HepG2 (cell line): ENCODE measurements around the gene STARD13. TPM values are rescaled to one million over a fixed set of nuclear protein-coding genes. Genes with fewer than 3 reads are reported as not detected.

ENCODE experiments used
- ATAC-seq: fragments of 200-7000 bp; cut with Tn5 transposase; 3 replicates; pipeline ENCODE4 v1.9.1; 2020; ENCODE audit warnings: mild to moderate bottlenecking, moderate library complexity
- BruUV-seq: library from RNA; stranded (reverse); fragments of 400-500 nt; replicated peaks from 2 replicates; lab custom pipeline; 2021; lab: Mats Ljungman, UMichigan
- CTCF ChIA-PET: fragments of 300-600 bp; formaldehyde crosslinking; extraction: SDS; loops from one replicate; lab custom pipeline; 2021; ENCODE audit warnings: low total read pairs, inconsistent platforms, low intra/inter-chr PET ratio; lab: Yijun Ruan, JAX
- POLR2A ChIA-PET: fragments of 350-600 bp; sonication (Branson Sonifier 250); formaldehyde crosslinking; loops from one replicate; lab custom pipeline; 2020; ENCODE audit warnings: antibody characterized with exemption, inconsistent platforms; lab: Yijun Ruan, JAX
- DNase-seq: peaks from one replicate; pipeline ENCODE4 v3.0.0-alpha.2; 2015; ENCODE audit warnings: low spot score
- FAIRE-seq: peaks from 3 replicates; lab custom pipeline; 2011; peaks lifted over from hg19 to GRCh38; lab: Jason Lieb, UNC
- H2AFZ ChIP-seq: one replicate; pipeline ENCODE4 v1.6.1; 2011; ENCODE audit warnings: low read length, inconsistent platforms
- H3K27ac ChIP-seq: fragments of 300-600 bp; 3 replicates; pipeline ENCODE4 v1.8.0; 2011; ENCODE audit warnings: mixed run types, mild to moderate bottlenecking, mixed read lengths, low read length, inconsistent platforms; ENCODE audit not compliant: insufficient read depth; ENCODE audit errors: extremely low read length
- H3K27me3 ChIP-seq, 2 experiments: fragments of 200-600 bp in 1 of 2; 2 replicates in 1 of 2; 3 replicates in 1 of 2; pipeline versions ENCODE4 v1.6.0 to v1.8.0; 2011; ENCODE audit warnings: low read length in 2 of 2, mild to moderate bottlenecking in 2 of 2, moderate library complexity in 2 of 2, inconsistent platforms in 1 of 2; ENCODE audit not compliant: insufficient read depth in 2 of 2, control insufficient read depth in 1 of 2
- H3K36me3 ChIP-seq, 2 experiments: fragments of 200-600 bp in 1 of 2; replicated peaks in 1 of 2; 2 replicates in 1 of 2; 3 replicates in 1 of 2; pipeline versions ENCODE4 v1.5.1 to v1.8.0; 2011; ENCODE audit warnings: low read length in 2 of 2, inconsistent platforms in 1 of 2; ENCODE audit not compliant: insufficient read depth in 2 of 2, control insufficient read depth in 1 of 2
- H3K4me1 ChIP-seq: 2 replicates; pipeline ENCODE4 v1.5.1; 2012; ENCODE audit warnings: low read length, inconsistent platforms; ENCODE audit not compliant: insufficient read depth
- H3K4me2 ChIP-seq: 2 replicates; pipeline ENCODE4 v1.6.0; 2011; ENCODE audit warnings: low read depth, low read length, inconsistent platforms
- H3K4me3 ChIP-seq, 3 experiments: fragments of 200-600 bp in 1 of 3; sonication (generic), shearing (Covaris generic) in 1 of 3; replicated peaks in 1 of 3; 2 replicates each; pipeline ENCODE4 v1.5.1; 2011 to 2016; ENCODE audit warnings: low read length in 3 of 3, inconsistent platforms in 2 of 3, low read depth in 2 of 3, mild to moderate bottlenecking in 2 of 3, control low read depth in 1 of 3, mixed read lengths in 1 of 3; ENCODE audit not compliant: insufficient read depth in 1 of 3
- H3K79me2 ChIP-seq: one replicate; pipeline ENCODE4 v1.6.1; 2011; ENCODE audit warnings: low read length, inconsistent platforms; ENCODE audit not compliant: insufficient read depth
- H3K9ac ChIP-seq: 2 replicates; pipeline ENCODE4 v1.6.0; 2011; ENCODE audit warnings: mild to moderate bottlenecking, low read depth, low read length, inconsistent platforms; ENCODE audit not compliant: insufficient read depth
- H3K9me3 ChIP-seq: 2 replicates; pipeline ENCODE4 v1.5.1; 2012; ENCODE audit warnings: mild to moderate bottlenecking, low read length
- H4K20me1 ChIP-seq: 2 replicates; pipeline ENCODE4 v1.6.0; 2011; ENCODE audit warnings: inconsistent platforms, mild to moderate bottlenecking, low read length, moderate library complexity; ENCODE audit not compliant: insufficient read depth
- ARNT ChIP-seq: fragments of 450-650 bp; IDR thresholded peaks from 2 replicates; pipeline ENCODE4 v1.6.1; 2017
- ATAD3A ChIP-seq: sonication (generic); formaldehyde crosslinking; IDR thresholded peaks from 2 replicates; pipeline ENCODE4 v1.4.0; 2020; ENCODE audit warnings: missing genetic modification reagents
- CBFB ChIP-seq: sonication (generic); formaldehyde crosslinking; IDR thresholded peaks from 2 replicates; pipeline ENCODE4 v1.4.0; 2020; ENCODE audit warnings: missing genetic modification reagents
- ELF3 ChIP-seq: IDR thresholded peaks from 2 replicates; pipeline ENCODE4 v1.6.1; 2016; ENCODE audit warnings: missing genetic modification reagents, missing compliant biosample characterization
- KLF12 ChIP-seq: sonication (generic); formaldehyde crosslinking; IDR thresholded peaks from 2 replicates; pipeline ENCODE4 v1.4.0; 2020; ENCODE audit warnings: missing genetic modification reagents, borderline replicate concordance
- STAG1 ChIP-seq: sonication (generic); formaldehyde crosslinking; IDR thresholded peaks from 2 replicates; pipeline ENCODE4 v1.4.0; 2020; ENCODE audit warnings: missing genetic modification reagents
- TP53 ChIP-seq: sonication (generic); formaldehyde crosslinking; conservative IDR thresholded peaks from 2 replicates; pipeline ENCODE4 v1.4.0; 2020; ENCODE audit warnings: missing genetic modification reagents
- ZNF451 ChIP-seq: sonication (generic); formaldehyde crosslinking; IDR thresholded peaks from 2 replicates; pipeline ENCODE4 v1.5.0; 2020; ENCODE audit warnings: mild to moderate bottlenecking, missing genetic modification reagents
- WGBS: methylation state at CpG from one replicate; pipeline ENCODE4 v1.1.6; 2017; ENCODE audit warnings: low lambda C conversion rate; 5-methylcytosine and 5-hydroxymethylcytosine counted together
- in situ Hi-C: cut with HindIII; loops from 2 replicates; pipeline ENCODE4 v1.10.0; 2017; ENCODE audit warnings: low pct_unique_long_range_greater_than_20kb; ENCODE audit not compliant: extremely low pct_ligation_motif_present
- intact Hi-C: fragments of 100-400 bp; cut with micrococcal nuclease; formaldehyde crosslinking; loops from one replicate; pipeline ENCODE4 v1.10.0; 2022; ENCODE audit not compliant: unreplicated experiment
- polyA plus RNA-seq, 8 experiments: library from polyadenylated mRNA; depleted of rRNA in 3 of 8; stranded (reverse) in 7 of 8; unstranded in 1 of 8; fragments of >200 nt; fragmentation: Illumina TruSeq in 4 of 8; extraction: Trizol in 4 of 8; gene quantifications; 2 replicates each; pipeline versions ENCODE4 v1.2.1 to v1.2.3, GENCODE V29; 2011 to 2016; ENCODE audit warnings: low read depth in 4 of 8, missing spikeins in 1 of 8, mixed read lengths in 1 of 8; ENCODE audit not compliant: insufficient read depth in 1 of 8
- total RNA-seq, 5 experiments: library from RNA; depleted of rRNA; stranded (reverse); fragments of >200 nt; fragmentation: Illumina TruSeq; extraction: Trizol; gene quantifications; 2 replicates each; pipeline ENCODE4 v1.2.3, GENCODE V29; 2016; ENCODE audit warnings: low read depth in 1 of 5
- TF ChIP-seq, protein P1 (sequence below): sonication (generic); formaldehyde crosslinking; IDR thresholded peaks from 2 replicates; pipeline ENCODE4 v1.5.1; 2020; ENCODE audit warnings: mild to moderate bottlenecking, moderate library complexity, missing genetic modification reagents
- TF ChIP-seq, protein P2 (sequence below): IDR thresholded peaks from 2 replicates; pipeline ENCODE4 v1.6.1; 2018; ENCODE audit warnings: missing genetic modification reagents, mild to moderate bottlenecking, missing compliant biosample characterization
- TF ChIP-seq, protein P3 (sequence below): sonication (generic); formaldehyde crosslinking; IDR thresholded peaks from 2 replicates; pipeline ENCODE4 v1.9.0; 2022; ENCODE audit warnings: missing genetic modification reagents, mild to moderate bottlenecking, borderline replicate concordance
- TF ChIP-seq, protein P4 (sequence below): sonication (generic); formaldehyde crosslinking; IDR thresholded peaks from 2 replicates; pipeline ENCODE4 v1.5.0; 2020; ENCODE audit warnings: mild to moderate bottlenecking, missing genetic modification reagents

STARD13 gene
- total and polyA plus RNA-seq, 2 of the 13 experiments (the other 11 are each of a cell fraction or from before 2014, with no cell fraction given), result 12.8 to 14.3 TPM

DNA sequence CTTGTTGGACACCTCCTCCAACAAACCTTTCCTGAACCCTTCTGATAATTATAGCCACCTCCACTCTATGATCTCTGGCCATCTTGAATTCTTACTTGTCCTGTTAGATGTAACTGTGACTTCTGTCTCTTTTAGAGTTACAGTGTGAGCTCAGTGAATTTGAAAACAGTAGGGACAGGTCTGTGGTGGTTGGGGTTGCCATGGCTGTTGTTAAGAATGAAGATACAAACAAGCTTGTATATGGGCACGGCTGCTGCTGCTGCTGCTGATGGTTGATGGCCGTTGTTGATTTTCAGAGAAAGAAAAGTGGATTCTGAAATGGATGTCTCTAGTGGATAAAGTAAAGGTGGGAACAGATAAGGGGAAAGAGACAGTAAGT lies 101.5 kb downstream of the STARD13 start:
- H3K4me3 ChIP-seq, result no peak overlapping the region

DNA sequence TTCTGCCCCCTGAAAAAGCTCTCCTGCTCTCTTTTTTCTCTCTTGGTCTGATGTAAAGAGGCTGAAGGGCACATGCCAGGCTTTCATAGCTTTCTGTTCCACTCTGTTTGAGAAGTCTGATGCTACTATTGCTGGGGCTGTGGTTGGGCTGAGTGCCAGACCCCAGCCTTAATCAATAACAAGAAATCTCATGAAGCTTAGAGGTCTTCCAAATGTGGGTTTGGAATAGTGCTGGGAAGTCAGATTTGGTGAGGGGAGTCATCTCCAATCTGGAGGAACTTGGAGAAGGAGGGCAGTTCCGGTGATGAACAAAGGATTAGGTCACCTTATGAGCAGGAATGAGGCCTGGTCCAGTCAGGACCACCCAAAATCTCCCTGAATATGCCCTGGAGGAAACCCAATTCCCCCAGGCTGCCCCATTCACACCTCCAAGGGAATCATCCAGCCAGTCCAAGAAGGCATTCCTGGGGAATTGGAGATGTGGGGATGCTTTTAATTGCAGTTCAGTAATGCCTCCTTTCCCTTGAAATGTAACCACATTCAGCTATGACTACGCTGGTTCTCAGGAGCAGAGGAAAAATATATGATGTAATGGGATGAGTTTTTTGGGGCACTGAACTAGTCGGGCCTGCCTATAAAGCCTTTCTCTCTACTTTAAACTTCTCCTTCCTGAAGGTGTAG lies 102.0 kb downstream of the STARD13 start:
- intact Hi-C loops (no loop called here), in situ Hi-C loops (no loop called here)
- BruUV-seq, result no TSS peak
- no peaks in the 10 kb centered on the region for H4K20me1 ChIP-seq
- no peaks in the 10 kb centered on the region for H3K9me3 ChIP-seq
- H3K4me1 ChIP-seq, result peaks cover 28% of the 10 kb centered on the region
- ATAC-seq (no peak), DNase-seq (no peak), FAIRE-seq (no peak)
- H3K4me2 ChIP-seq, result no peak overlapping the region
- H3K27me3 ChIP-seq, result no peaks in the 10 kb centered on the region
- H3K27ac ChIP-seq, result no peak overlapping the region
- H3K79me2 ChIP-seq, result no peaks in the 10 kb centered on the region
- peaks cover 3 to 6% of the 10 kb centered on the region in 2 experiments; a peak in 4 of 5 replicates for H3K36me3 ChIP-seq
- no peak overlapping the region for H3K9ac ChIP-seq
- ChIA-PET POLR2A (interaction anchor here (1.4 kb wide), 1 partner anchor 14 kb away, joined by 4 read pairs; no protein-coding TSS in a partner anchor), CTCF (no interaction called here)
- 95% methylated on average over 3 of the region's 3 CpGs for WGBS
- H3K4me3 ChIP-seq, result no peak overlapping the region
- no peak overlapping the region for H2AFZ ChIP-seq
- no peak for TF ChIP-seq KLF12 (CRISPR knock-in tag)
- no peak for TF ChIP-seq ATAD3A
- no peak for TF ChIP-seq ZNF451 (CRISPR knock-in tag)
- TF ChIP-seq, protein P1, sequence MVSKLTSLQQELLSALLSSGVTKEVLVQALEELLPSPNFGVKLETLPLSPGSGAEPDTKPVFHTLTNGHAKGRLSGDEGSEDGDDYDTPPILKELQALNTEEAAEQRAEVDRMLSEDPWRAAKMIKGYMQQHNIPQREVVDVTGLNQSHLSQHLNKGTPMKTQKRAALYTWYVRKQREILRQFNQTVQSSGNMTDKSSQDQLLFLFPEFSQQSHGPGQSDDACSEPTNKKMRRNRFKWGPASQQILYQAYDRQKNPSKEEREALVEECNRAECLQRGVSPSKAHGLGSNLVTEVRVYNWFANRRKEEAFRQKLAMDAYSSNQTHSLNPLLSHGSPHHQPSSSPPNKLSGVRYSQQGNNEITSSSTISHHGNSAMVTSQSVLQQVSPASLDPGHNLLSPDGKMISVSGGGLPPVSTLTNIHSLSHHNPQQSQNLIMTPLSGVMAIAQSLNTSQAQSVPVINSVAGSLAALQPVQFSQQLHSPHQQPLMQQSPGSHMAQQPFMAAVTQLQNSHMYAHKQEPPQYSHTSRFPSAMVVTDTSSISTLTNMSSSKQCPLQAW (CRISPR knock-in tag), result no peak
- no peak for TF ChIP-seq TP53 (CRISPR knock-in tag)
- TF ChIP-seq, protein P2, sequence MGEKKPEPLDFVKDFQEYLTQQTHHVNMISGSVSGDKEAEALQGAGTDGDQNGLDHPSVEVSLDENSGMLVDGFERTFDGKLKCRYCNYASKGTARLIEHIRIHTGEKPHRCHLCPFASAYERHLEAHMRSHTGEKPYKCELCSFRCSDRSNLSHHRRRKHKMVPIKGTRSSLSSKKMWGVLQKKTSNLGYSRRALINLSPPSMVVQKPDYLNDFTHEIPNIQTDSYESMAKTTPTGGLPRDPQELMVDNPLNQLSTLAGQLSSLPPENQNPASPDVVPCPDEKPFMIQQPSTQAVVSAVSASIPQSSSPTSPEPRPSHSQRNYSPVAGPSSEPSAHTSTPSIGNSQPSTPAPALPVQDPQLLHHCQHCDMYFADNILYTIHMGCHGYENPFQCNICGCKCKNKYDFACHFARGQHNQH, result no peak
- no peak for TF ChIP-seq ELF3 (CRISPR knock-in tag)
- TF ChIP-seq STAG1 (CRISPR knock-in tag), result no peak
- TF ChIP-seq, protein P3, sequence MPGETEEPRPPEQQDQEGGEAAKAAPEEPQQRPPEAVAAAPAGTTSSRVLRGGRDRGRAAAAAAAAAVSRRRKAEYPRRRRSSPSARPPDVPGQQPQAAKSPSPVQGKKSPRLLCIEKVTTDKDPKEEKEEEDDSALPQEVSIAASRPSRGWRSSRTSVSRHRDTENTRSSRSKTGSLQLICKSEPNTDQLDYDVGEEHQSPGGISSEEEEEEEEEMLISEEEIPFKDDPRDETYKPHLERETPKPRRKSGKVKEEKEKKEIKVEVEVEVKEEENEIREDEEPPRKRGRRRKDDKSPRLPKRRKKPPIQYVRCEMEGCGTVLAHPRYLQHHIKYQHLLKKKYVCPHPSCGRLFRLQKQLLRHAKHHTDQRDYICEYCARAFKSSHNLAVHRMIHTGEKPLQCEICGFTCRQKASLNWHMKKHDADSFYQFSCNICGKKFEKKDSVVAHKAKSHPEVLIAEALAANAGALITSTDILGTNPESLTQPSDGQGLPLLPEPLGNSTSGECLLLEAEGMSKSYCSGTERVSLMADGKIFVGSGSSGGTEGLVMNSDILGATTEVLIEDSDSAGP (CRISPR knock-in tag), result no peak
- TF ChIP-seq, protein P4, sequence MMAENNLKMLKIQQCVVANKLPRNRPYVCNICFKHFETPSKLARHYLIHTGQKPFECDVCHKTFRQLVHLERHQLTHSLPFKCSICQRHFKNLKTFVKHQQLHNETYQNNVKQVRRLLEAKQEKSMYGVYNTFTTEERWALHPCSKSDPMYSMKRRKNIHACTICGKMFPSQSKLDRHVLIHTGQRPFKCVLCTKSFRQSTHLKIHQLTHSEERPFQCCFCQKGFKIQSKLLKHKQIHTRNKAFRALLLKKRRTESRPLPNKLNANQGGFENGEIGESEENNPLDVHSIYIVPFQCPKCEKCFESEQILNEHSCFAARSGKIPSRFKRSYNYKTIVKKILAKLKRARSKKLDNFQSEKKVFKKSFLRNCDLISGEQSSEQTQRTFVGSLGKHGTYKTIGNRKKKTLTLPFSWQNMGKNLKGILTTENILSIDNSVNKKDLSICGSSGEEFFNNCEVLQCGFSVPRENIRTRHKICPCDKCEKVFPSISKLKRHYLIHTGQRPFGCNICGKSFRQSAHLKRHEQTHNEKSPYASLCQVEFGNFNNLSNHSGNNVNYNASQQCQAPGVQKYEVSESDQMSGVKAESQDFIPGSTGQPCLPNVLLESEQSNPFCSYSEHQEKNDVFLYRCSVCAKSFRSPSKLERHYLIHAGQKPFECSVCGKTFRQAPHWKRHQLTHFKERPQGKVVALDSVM (CRISPR knock-in tag), result no peak
- no peak for TF ChIP-seq CBFB (CRISPR knock-in tag)

More for the DNA sequence above, 101.5 kb downstream of the STARD13 start:
- WGBS, result 96% methylated on average over 2 of the region's 2 CpGs
- no peaks in the 10 kb centered on the region for H3K79me2 ChIP-seq
- H3K4me1 ChIP-seq, result peaks cover 28% of the 10 kb centered on the region
- H3K4me2 ChIP-seq, result no peak overlapping the region
- CTCF ChIA-PET, result no interaction called here
- no peaks in the 10 kb centered on the region for H3K9me3 ChIP-seq
- DNase-seq (no peak), FAIRE-seq (no peak), ATAC-seq (no peak)
- no peak for TF ChIP-seq ARNT
- intact Hi-C loops, result no loop called here
- no peak overlapping the region for H2AFZ ChIP-seq
- no peaks in the 10 kb centered on the region for H4K20me1 ChIP-seq
- POLR2A ChIA-PET, result no interaction called here
- in situ Hi-C loops, result no loop called here
- H3K9ac ChIP-seq, result no peak overlapping the region
- H3K36me3 ChIP-seq, result peaks cover 3 to 6% of the 10 kb centered on the region in 2 experiments; a peak in 4 of 5 replicates
- no peaks in the 10 kb centered on the region for H3K27me3 ChIP-seq
- no TSS peak for BruUV-seq
- H3K27ac ChIP-seq, result no peak overlapping the region
